NCI-H187 (cell line): ENCODE results near the gene GPR146.

ENCODE experiments used
- DNase-seq, 2 experiments: peaks; one replicate each; lab custom pipeline; 2025; lab: John Stamatoyannopoulos, UW

GPR146 gene

GRCh38 chr7:1043552-1044188, 676 bp upstream of the GPR146 start:
- no peak for DNase-seq

GRCh38 chr7:1045069-1046063, 1.0 kb downstream of the GPR146 start:
- DNase-seq = no peak

- no peak for DNase-seq
Measured at GRCh38 chr7:1046722-1047679, 2.7 kb downstream of the GPR146 start.

- no peak for DNase-seq
Measured at GRCh38 chr7:1049006-1049741, 4.8 kb downstream of the GPR146 start.

GRCh38 chr7:1049801-1050200, 5.5 kb downstream of the GPR146 start:
- DNase-seq = no peak

- DNase-seq = no peak
Measured at GRCh38 chr7:1050254-1050906, 6.0 kb downstream of the GPR146 start.

- no peak for DNase-seq
Measured at GRCh38 chr7:1050956-1051690, 6.8 kb downstream of the GPR146 start.

GRCh38 chr7:1052031-1052818, 7.9 kb downstream of the GPR146 start:
- no peak for DNase-seq

- DNase-seq = no peak
Measured at GRCh38 chr7:1053002-1053411, 8.7 kb downstream of the GPR146 start.

GRCh38 chr7:1053816-1054370, 9.5 kb downstream of the GPR146 start:
- DNase-seq = no peak

- no peak for DNase-seq
Measured at GRCh38 chr7:1054438-1054837, 10.1 kb downstream of the GPR146 start.

- DNase-seq = no peak
Measured at GRCh38 chr7:1054861-1055450, 10.6 kb downstream of the GPR146 start.

GRCh38 chr7:1055491-1055955, 11.2 kb downstream of the GPR146 start:
- DNase-seq = no peak

- no peak for DNase-seq
Measured at GRCh38 chr7:1055956-1056784, 11.8 kb downstream of the GPR146 start.

- DNase-seq = no peak
Measured at GRCh38 chr7:1056785-1057410, 12.6 kb downstream of the GPR146 start.

- no peak for DNase-seq
Measured at GRCh38 chr7:1057416-1058291, 13.3 kb downstream of the GPR146 start.
